Caco-2 (cell line): Measurements from ENCODE around the gene MYO6. TPM values are rescaled to one million over a fixed set of nuclear protein-coding genes. Genes with fewer than 3 reads are reported as not detected.
"Not testable (repeated sequence)": the region's sequence is repeated elsewhere in the genome, so short reads cannot be mapped to it uniquely, and the experiment has no call there.

Experiments
- Bru-seq: library from RNA; stranded (reverse); fragments of 400-500 nt; gene quantifications from one replicate; lab custom pipeline; 2021; lab: Mats Ljungman, UMichigan
- BruChase-seq, 2 experiments: library from RNA; stranded (reverse); fragments of 400-500 nt; gene quantifications; one replicate each; lab custom pipeline; 2021; lab: Mats Ljungman, UMichigan
- BruUV-seq: library from RNA; stranded (reverse); fragments of 400-500 nt; replicated peaks from 2 replicates; lab custom pipeline; 2021; lab: Mats Ljungman, UMichigan
- CTCF ChIA-PET: fragments of 300-600 bp; sonication (Branson Sonifier 250); formaldehyde crosslinking; loops from one replicate; lab custom pipeline; 2022; ENCODE audit warnings: antibody characterized with exemption; lab: Charles Lee
- POLR2A ChIA-PET: fragments of 300-600 bp; sonication (Branson Sonifier 250); formaldehyde crosslinking; loops from one replicate; lab custom pipeline; 2022; ENCODE audit warnings: antibody characterized with exemption; lab: Charles Lee
- DNase-seq, 2 experiments: peaks; one replicate each; pipeline versions ENCODE4 v3.0.0 to v3.0.0-alpha.2; 2020 to 2022
- H3K27me3 ChIP-seq: replicated peaks from 2 replicates; pipeline ENCODE4 v1.6.0; 2011; ENCODE audit warnings: low read length; ENCODE audit not compliant: control insufficient read depth, insufficient read depth
- H3K36me3 ChIP-seq: 2 replicates; pipeline ENCODE4 v1.5.1; 2011; ENCODE audit warnings: low read length; ENCODE audit not compliant: control insufficient read depth, insufficient read depth
- H3K4me1 ChIP-seq: fragments of 250-450 bp; sonication (Bioruptor Pico); 2 replicates; pipeline ENCODE4 v1.5.1; 2020; ENCODE audit warnings: mild to moderate bottlenecking
- H3K4me3 ChIP-seq: 2 replicates; pipeline ENCODE4 v1.5.1; 2011; ENCODE audit warnings: low read depth, mild to moderate bottlenecking, control low read depth, low read length
- H3K9me3 ChIP-seq: fragments of 250-450 bp; sonication (Bioruptor Pico); 2 replicates; pipeline ENCODE4 v1.5.1; 2020; ENCODE audit warnings: mild to moderate bottlenecking, moderate library complexity
- H3K27ac Mint-ChIP-seq: one replicate; pipeline ENCODE4 v1.8.0; 2022; ENCODE audit warnings: mixed read lengths; ENCODE audit not compliant: unreplicated experiment
- H3K27me3 Mint-ChIP-seq: one replicate; pipeline ENCODE4 v1.8.0; 2022; ENCODE audit warnings: mixed read lengths; ENCODE audit not compliant: insufficient read depth, unreplicated experiment
- H3K36me3 Mint-ChIP-seq: one replicate; pipeline ENCODE4 v1.8.0; 2022; ENCODE audit warnings: mild to moderate bottlenecking, mixed read lengths; ENCODE audit not compliant: insufficient read depth, unreplicated experiment
- H3K4me1 Mint-ChIP-seq: one replicate; pipeline ENCODE4 v1.8.0; 2022; ENCODE audit warnings: low read depth, mixed read lengths; ENCODE audit not compliant: unreplicated experiment
- H3K4me3 Mint-ChIP-seq: one replicate; pipeline ENCODE4 v1.8.0; 2022; ENCODE audit warnings: mild to moderate bottlenecking, moderate library complexity, mixed read lengths; ENCODE audit not compliant: unreplicated experiment
- H3K9me3 Mint-ChIP-seq: one replicate; pipeline ENCODE4 v1.8.0; 2022; ENCODE audit warnings: mixed read lengths; ENCODE audit not compliant: unreplicated experiment
- CTCF ChIP-seq, 2 experiments: fragments of 200-600 bp in 1 of 2; IDR thresholded peaks; 1 replicate in 1 of 2; 2 replicates in 1 of 2; pipeline versions ENCODE4 v1.5.1 to v1.8.0; 2011 to 2022; ENCODE audit warnings: antibody characterized with exemption in 1 of 2, control low read depth in 1 of 2, inconsistent platforms in 1 of 2, low read depth in 1 of 2, low read length in 1 of 2, mild to moderate bottlenecking in 1 of 2, moderate library complexity in 1 of 2; ENCODE audit not compliant: insufficient read depth in 1 of 2, severe bottlenecking in 1 of 2, unreplicated experiment in 1 of 2
- intact Hi-C: fragments of 100-400 bp; cut with micrococcal nuclease; formaldehyde crosslinking; loops from one replicate; pipeline ENCODE4 v1.10.0; 2022; ENCODE audit not compliant: unreplicated experiment
- long read RNA-seq: library from polyadenylated mRNA; stranded (forward); transcript quantifications from one replicate; pipeline ENCODE4 v2.0.0, GENCODE V29; 2022
- total RNA-seq: library from RNA; stranded (reverse); gene quantifications from 2 replicates; pipeline ENCODE4 v1.2.3, GENCODE V29; 2022

The MYO6 gene
- 39.9 and 43.0 TPM in 2 replicates for total RNA-seq
- percentile 79 among the genes with signal in this experiment for Bru-seq, nascent RNA
- BruChase-seq, experiment 1, labeled RNA remaining after a 2-hour chase: percentile 80 among the genes with signal in this experiment
- BruChase-seq, experiment 2, labeled RNA remaining after a 6-hour chase: percentile 83 among the genes with signal in this experiment
- long read RNA-seq, partial matches to known transcripts: 12 of 53 reads
- long read RNA-seq, other reads (novel, unspliced or antisense): 41 of 53 reads

DNA sequence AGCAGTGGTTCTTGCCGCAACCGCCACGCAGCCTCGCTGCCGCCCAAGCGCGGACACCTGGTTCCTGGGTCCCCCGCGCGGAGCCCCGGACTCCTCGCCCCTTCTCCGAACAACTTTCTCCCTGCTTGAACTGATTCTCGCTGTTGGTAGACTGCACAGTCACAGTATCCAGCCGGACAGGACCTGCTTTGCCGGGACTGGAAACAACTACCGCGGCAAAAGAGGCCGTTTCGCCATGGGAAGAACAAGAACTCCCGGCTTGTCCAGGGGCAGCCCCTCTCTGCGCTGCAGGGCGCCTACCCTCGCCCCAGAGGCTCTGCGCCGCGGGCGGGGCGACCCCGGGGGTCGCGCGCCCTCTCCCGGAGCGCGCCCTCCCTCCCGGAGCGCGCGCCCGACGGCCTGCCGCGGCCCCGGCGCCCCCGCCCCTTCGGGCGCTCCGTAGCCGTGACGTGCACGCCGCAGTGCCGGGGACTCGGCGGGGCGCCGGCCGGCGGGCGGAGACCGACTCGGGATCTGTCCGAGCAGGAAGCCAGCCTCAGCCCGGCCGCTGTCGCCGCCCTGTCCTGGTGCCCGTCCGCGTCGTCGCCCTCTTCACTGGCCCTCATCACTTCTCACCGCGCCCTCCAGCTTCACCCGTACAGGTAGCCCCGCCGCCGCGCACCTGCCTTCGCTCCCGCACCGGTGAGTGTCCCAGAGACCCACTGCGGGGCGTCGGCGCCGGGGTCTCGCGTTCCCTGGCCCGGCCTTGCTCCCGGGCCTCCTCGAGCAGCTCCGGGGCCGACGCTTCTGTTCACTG, at the start of gene MYO6:
TSS of gene MYO6 (plus strand) at position 497 of the 796 bp plus-strand sequence. CDS start 68,309 bp downstream, outside the sequence.
- peak; percentile 82 to 89 for DNase-seq
- POLR2A ChIA-PET: interaction anchor here (0.5 kb wide), 1 partner anchor 90 kb away, joined by 3 read pairs; no protein-coding TSS in a partner anchor
- BruUV-seq: no TSS peak
- peak within 1 kb of the TSS; percentile 85 for H3K27ac Mint-ChIP-seq
- intact Hi-C loops: loop anchor here (1.0 kb wide), 1 partner anchor 100 kb away; no protein-coding TSS in a partner anchor
- H3K27me3 ChIP-seq: no peaks in the 10 kb centered on the region
- H3K27me3 Mint-ChIP-seq: no peaks in the 10 kb centered on the region
- peak within 1 kb of the TSS; percentile 97 for H3K4me3 ChIP-seq
- H3K4me1 ChIP-seq: peaks cover 24% of the 10 kb centered on the region
- H3K36me3 Mint-ChIP-seq: peaks cover 25% of the 10 kb centered on the region
- H3K4me3 Mint-ChIP-seq: peak within 1 kb of the TSS; percentile 89
- H3K9me3 Mint-ChIP-seq: no peaks in the 10 kb centered on the region
- no peak for TF ChIP-seq CTCF (IDR thresholded peaks at IDR 0.05; ENCODE audit: insufficient read depth in 1 of 2, low read depth in 1 of 2, low read length in 1 of 2, severe bottlenecking in 1 of 2, unreplicated experiment in 1 of 2)
- no peaks in the 10 kb centered on the region for H3K9me3 ChIP-seq
- CTCF ChIA-PET: no interaction called here
- no peaks in the 10 kb centered on the region for H3K36me3 ChIP-seq
- peaks cover 7% of the 10 kb centered on the region for H3K4me1 Mint-ChIP-seq

DNA sequence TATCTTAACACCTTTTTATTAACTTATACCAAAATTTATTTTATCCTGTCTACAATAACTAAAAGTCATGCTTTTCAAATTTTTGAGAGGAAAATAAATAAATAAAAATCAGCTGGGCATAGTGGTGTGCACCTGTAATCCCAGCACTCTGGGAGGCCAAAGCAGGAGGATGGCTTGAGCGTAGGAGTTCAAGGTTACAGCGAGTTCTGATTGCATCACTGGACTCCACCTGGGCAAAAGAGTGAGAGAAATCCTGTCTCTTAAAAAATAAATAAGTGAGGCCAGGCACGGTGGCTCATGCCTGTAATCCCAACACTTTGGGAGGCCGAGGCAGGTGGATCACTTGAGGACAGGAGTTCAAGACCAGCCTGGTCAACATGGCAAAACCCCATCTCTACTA, 40.7 kb upstream of the MYO6 start:
- H3K36me3 ChIP-seq, H3K4me3 ChIP-seq, H3K4me1 Mint-ChIP-seq, intact Hi-C loops, CTCF ChIA-PET, H3K4me1 ChIP-seq, H3K9me3 ChIP-seq, H3K27me3 ChIP-seq, BruUV-seq, POLR2A ChIA-PET, H3K27ac Mint-ChIP-seq, H3K27me3 Mint-ChIP-seq, H3K4me3 Mint-ChIP-seq, DNase-seq, H3K9me3 Mint-ChIP-seq: not testable (repeated sequence)
- H3K36me3 Mint-ChIP-seq: peaks cover 36% of the 10 kb centered on the region

DNA sequence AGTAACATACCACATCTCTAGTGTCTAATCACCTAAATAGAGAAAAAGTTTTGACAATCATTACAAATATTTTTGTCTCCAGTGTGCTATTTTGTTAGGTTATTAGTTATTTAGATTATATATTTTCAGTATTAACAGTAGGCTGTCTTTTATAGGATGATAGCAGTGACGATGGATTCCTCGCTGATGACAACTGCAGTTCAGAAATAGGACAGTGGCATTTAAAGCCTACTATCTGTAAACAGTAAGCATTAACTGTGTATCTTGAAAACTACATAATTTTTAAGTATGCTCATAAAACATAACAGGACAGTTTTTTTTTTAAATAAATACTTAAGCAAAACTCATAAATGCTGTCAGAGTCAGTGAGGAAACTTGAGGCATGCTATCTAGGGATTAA, 37.9 kb upstream of the MYO6 start:
- Histone ChIP-seq H3K36me3 (peaks cover 2% of the 10 kb centered on the region), H3K27me3 (no peaks in the 10 kb centered on the region), H3K9me3 (no peaks in the 10 kb centered on the region), H3K4me1 (no peaks in the 10 kb centered on the region), H3K4me3 (no peak overlapping the region)
- no peak for DNase-seq
- Mint-ChIP-seq H3K27me3 (no peaks in the 10 kb centered on the region), H3K36me3 (peaks cover 38% of the 10 kb centered on the region), H3K27ac (no peak overlapping the region), H3K4me1 (no peaks in the 10 kb centered on the region), H3K4me3 (no peak overlapping the region), H3K9me3 (no peaks in the 10 kb centered on the region)
- TF ChIP-seq CTCF (IDR thresholded peaks at IDR 0.05; ENCODE audit: insufficient read depth in 1 of 2, low read depth in 1 of 2, low read length in 1 of 2, severe bottlenecking in 1 of 2, unreplicated experiment in 1 of 2): no peak
- no TSS peak for BruUV-seq
- POLR2A ChIA-PET: no interaction called here
- CTCF ChIA-PET: no interaction called here
- intact Hi-C loops: no loop called here
